CD4-positive, alpha-beta T cell treated with Interleukin-4 for 4 hours (primary cell): ENCODE data around the gene ENOSF1.
A peak's percentile ranks its signal among the peaks of the same experiment; 100 is the strongest.

Source experiments
- DNase-seq: peaks from one replicate; pipeline ENCODE4 v3.0.0-alpha.2; 2020

Gene ENOSF1

GRCh38 chr18:629269-630150, 82.9 kb downstream of the ENOSF1 start:
- no peak for DNase-seq

GRCh38 chr18:627231-627630, 85.2 kb downstream of the ENOSF1 start:
- DNase-seq, result no peak

GRCh38 chr18:623761-624620, 88.4 kb downstream of the ENOSF1 start:
- peak; percentile 39 for DNase-seq

- DNase-seq, result no peak
These were observed 90.1 kb downstream of the ENOSF1 start for GRCh38 chr18:622289-622688.

GRCh38 chr18:621291-622043, 91.0 kb downstream of the ENOSF1 start:
- DNase-seq, result no peak
